T-cell (primary cell): ENCODE measurements around the gene TTLL8. TPM values are rescaled to one million over a fixed set of nuclear protein-coding genes. Genes with fewer than 3 reads are reported as not detected.

Experiments
- ATAC-seq, 4 experiments: fragments of 200-7000 bp in 3 of 4; fragments of 150-1000 bp in 1 of 4; cut with Tn5 transposase; replicated peaks in 1 of 4; 1 replicate in 3 of 4; 2 replicates in 1 of 4; pipeline ENCODE4 v1.10.0; 2021; ENCODE audit warnings: moderate library complexity in 3 of 4, mild to moderate bottlenecking in 2 of 4, moderate number of reproducible peaks in 1 of 4
- CTCF ChIA-PET, 2 donors: fragments of 300-600 bp; sonication (Branson Sonifier 250); formaldehyde crosslinking; loops; one replicate each; lab custom pipeline; 2022; ENCODE audit warnings: antibody characterized with exemption in 2 of 2; lab: Charles Lee
- POLR2A ChIA-PET, 2 donors: fragments of 300-600 bp; sonication (Branson Sonifier 250); formaldehyde crosslinking; loops; one replicate each; lab custom pipeline; 2022; ENCODE audit warnings: antibody characterized with exemption in 2 of 2; lab: Charles Lee
- DNase-seq, 35 experiments: peaks; one replicate each; pipeline versions ENCODE4 v3.0.0 to v3.0.0-alpha.2; 2013 to 2023
- H3K27ac ChIP-seq: one replicate; pipeline ENCODE4 v1.5.1; 2013; ENCODE audit warnings: low read length
- H3K27me3 ChIP-seq, 2 experiments: replicated peaks in 1 of 2; 1 replicate in 1 of 2; 2 replicates in 1 of 2; pipeline versions ENCODE4 v1.6.1 to v1.7.0; 2013; ENCODE audit warnings: low read length in 1 of 2, mixed read lengths in 1 of 2; ENCODE audit not compliant: control insufficient read depth in 2 of 2, insufficient read depth in 2 of 2; ENCODE audit errors: extremely low read depth in 1 of 2
- H3K36me3 ChIP-seq, 2 donors: 1 replicate in 1 of 2; 2 replicates in 1 of 2; pipeline versions ENCODE4 v1.6.1 to v1.7.0; 2013; ENCODE audit warnings: low read length in 1 of 2; ENCODE audit not compliant: control insufficient read depth in 2 of 2, insufficient read depth in 1 of 2; ENCODE audit errors: extremely low read depth in 1 of 2
- H3K4me1 ChIP-seq, 2 experiments: 1 replicate in 1 of 2; 2 replicates in 1 of 2; pipeline versions ENCODE4 v1.6.1 to v1.7.0; 2013; ENCODE audit warnings: low read length in 2 of 2, mixed read lengths in 1 of 2; ENCODE audit not compliant: insufficient read depth in 2 of 2, control insufficient read depth in 1 of 2; ENCODE audit errors: extremely low read depth in 1 of 2
- H3K4me3 ChIP-seq, 2 donors: 1 replicate in 1 of 2; 2 replicates in 1 of 2; pipeline versions ENCODE4 v1.5.1 to v1.7.0; 2013; ENCODE audit warnings: mild to moderate bottlenecking in 2 of 2, low read length in 1 of 2, moderate library complexity in 1 of 2; ENCODE audit not compliant: control insufficient read depth in 1 of 2; ENCODE audit errors: extremely low read depth in 1 of 2
- H3K9me3 ChIP-seq: 2 replicates; pipeline ENCODE4 v1.7.0; 2013
- H3K27ac Mint-ChIP-seq, 2 donors: one replicate each; pipeline ENCODE4 v1.8.0; 2020 to 2021; ENCODE audit warnings: mild to moderate bottlenecking in 2 of 2, mixed read lengths in 2 of 2
- H3K27me3 Mint-ChIP-seq, 2 donors: one replicate each; pipeline ENCODE4 v1.8.0; 2021 to 2022; ENCODE audit warnings: mixed read lengths in 2 of 2
- H3K36me3 Mint-ChIP-seq: one replicate; pipeline ENCODE4 v1.8.0; 2021; ENCODE audit warnings: mixed read lengths
- H3K4me1 Mint-ChIP-seq, 3 donors: one replicate each; pipeline ENCODE4 v1.8.0; 2020 to 2022; ENCODE audit warnings: mixed read lengths in 3 of 3, mild to moderate bottlenecking in 1 of 3
- H3K4me3 Mint-ChIP-seq, 3 donors: one replicate each; pipeline ENCODE4 v1.8.0; 2020 to 2022; ENCODE audit warnings: mild to moderate bottlenecking in 3 of 3, mixed read lengths in 3 of 3, moderate library complexity in 3 of 3
- H3K9me3 Mint-ChIP-seq, 3 donors: one replicate each; pipeline ENCODE4 v1.8.0; 2020 to 2022; ENCODE audit warnings: mixed read lengths in 3 of 3
- WGBS: methylation state at CpG from one replicate; pipeline ENCODE4 v1.1.5; 2013; ENCODE audit warnings: missing lambda C conversion rate; ENCODE audit not compliant: insufficient coverage; 5-methylcytosine and 5-hydroxymethylcytosine counted together
- total RNA-seq, 35 experiments: library from RNA in 6 of 35; stranded (reverse) in 6 of 35; fragments of 120-200 nt in 1 of 35; gene quantifications; one replicate each; pipeline versions ENCODE4 v1.2.1 to v1.2.4 and lab custom pipeline; 2013 to 2026

Gene TTLL8
- total RNA-seq, 5 donors from 2014 or later (not counting 1 experiment from before 2014, with no cell fraction given): not detected

- 94% methylated on average over 20 of the region's 29 CpGs for WGBS
- Histone ChIP-seq H3K4me3 (no peak within 1 kb of the TSS), H3K9me3 (no peaks in the 10 kb centered on the region), H3K36me3 (no peaks in the 10 kb centered on the region), H3K27ac (peak within 1 kb of the TSS; percentile 41), H3K4me1 (peaks cover 2 to 63% of the 10 kb centered on the region in 2 experiments), H3K27me3 (peaks cover 0 to 78% of the 10 kb centered on the region in 2 experiments)
- ChIA-PET POLR2A (no interaction called here), CTCF (no interaction called here)
- DNase-seq: no peak
- no peak for ATAC-seq
- Mint-ChIP-seq H3K36me3 (no peaks in the 10 kb centered on the region), H3K27me3 (peaks cover 11 to 30% of the 10 kb centered on the region in 2 donors), H3K27ac (peak within 1 kb of the TSS in 1 of 2 donors; percentile 76), H3K9me3 (no peaks in the 10 kb centered on the region), H3K4me1 (peaks cover 12 to 28% (median 19%) of the 10 kb centered on the region in 3 donors), H3K4me3 (peak within 1 kb of the TSS; percentile 46 to 69 (median 49))
Observed at GRCh38 chr22:50012211-50013181, 45.6 kb downstream of the TTLL8 start, which contains the start of gene IL17REL. IL17REL (minus strand) TSS chr22:50012765; CDS start chr22:50012646, 119 bp downstream.

DNA sequence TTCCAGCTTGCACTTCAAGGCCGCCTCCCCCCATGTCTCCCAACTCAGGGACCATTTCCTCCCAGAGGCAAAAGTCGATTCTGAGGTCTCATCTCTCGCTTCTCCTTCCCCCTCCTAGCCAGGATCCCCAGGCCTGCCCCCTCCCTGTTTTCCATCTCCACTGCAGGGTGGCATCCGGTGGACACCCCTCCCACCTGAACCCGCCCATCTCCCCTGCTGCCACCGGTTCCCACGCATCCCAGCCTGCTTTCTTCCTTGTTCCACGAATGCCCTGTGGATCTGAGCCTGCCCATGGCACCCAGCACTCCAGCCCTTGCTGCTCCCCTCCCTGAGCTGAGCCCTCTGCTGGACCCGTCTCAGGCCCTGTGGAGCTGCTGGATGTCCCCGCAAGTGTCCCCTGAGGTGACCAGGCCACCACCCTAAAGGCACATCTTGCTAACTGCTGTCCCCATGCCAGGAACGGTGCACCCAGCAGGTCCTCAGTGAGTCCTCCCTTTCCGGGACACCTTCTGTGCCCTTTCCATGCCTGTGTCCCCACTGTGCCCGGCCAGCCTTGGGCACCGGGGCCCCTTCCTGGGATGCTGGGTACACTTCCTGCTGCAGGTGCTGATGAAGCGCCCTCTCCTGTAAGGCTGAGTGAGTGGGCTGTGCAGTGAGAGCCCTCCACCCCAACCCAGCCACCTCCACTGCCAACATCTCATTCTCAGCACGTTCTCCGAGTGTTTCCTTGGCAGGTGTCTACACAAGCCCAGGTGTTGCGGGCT lies 46.5 kb downstream of the TTLL8 start:
- peaks cover 11 to 30% of the 10 kb centered on the region in 2 donors for H3K27me3 Mint-ChIP-seq

DNA sequence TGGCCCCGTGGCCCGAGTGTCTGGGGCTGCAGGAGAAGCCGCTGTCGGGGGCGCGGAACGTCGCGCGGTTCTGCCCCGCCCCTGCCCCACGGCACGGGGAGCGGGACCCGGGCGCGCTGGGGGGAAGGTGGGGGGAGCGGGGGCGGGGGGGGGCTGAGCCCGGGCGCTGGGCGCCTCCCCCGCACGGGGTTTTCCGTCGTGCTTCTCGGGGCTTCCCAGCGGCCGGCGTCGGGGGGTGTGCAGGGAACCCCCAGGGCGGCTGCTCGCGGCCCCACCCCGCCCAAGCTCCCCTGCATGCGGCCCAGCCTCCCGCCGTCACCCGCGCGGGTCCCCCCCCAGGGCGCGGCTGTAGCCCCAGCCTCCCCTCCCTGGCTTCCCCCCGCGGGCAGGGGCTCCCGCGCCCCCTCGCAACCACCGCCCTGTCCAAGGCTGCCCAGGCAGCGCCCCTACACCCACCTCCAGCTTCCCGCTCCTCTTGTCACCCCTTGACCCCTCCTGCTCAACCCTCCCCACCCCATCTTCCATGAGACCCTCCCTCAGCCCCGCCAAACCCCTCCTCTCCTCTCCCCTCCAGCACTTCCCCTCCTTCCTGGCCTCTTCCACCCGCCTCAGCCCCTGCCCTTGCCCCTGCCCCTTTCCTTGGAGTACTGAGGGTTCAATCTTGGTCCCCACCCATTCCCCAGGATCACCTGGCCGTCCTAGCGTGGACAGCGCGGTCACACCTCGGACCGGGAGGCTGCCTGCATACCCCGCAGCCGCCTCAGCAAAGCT lies 47.2 kb downstream of the TTLL8 start:
- CTCF ChIA-PET: no interaction called here

More for the DNA sequence above, 46.5 kb downstream of the TTLL8 start:
- H3K27me3 ChIP-seq: peaks cover 0 to 73% of the 10 kb centered on the region in 2 experiments
- no peaks in the 10 kb centered on the region for H3K9me3 ChIP-seq
- H3K4me3 ChIP-seq: no peak overlapping the region
- ChIA-PET POLR2A (no interaction called here), CTCF (no interaction called here)
- Mint-ChIP-seq H3K36me3 (no peaks in the 10 kb centered on the region), H3K27ac (peak overlapping the region in 1 of 2 donors; percentile 76), H3K4me3 (peak overlapping the region; percentile 46 to 69 (median 53)), H3K9me3 (no peaks in the 10 kb centered on the region), H3K4me1 (peaks cover 10 to 28% (median 11%) of the 10 kb centered on the region in 3 donors)
- WGBS: 67% methylated on average over 16 of the region's 18 CpGs
- H3K4me1 ChIP-seq: peaks cover 2 to 54% of the 10 kb centered on the region in 2 experiments
- no peak for ATAC-seq
- peak overlapping the region; percentile 41 for H3K27ac ChIP-seq
- DNase-seq: no peak
- no peaks in the 10 kb centered on the region for H3K36me3 ChIP-seq

GRCh38 chr22:50009765-50010675 lies 48.1 kb downstream of the TTLL8 start:
- H3K4me3 Mint-ChIP-seq: peak overlapping the region; percentile 6 to 69 (median 28)
- peak in 1 of 35 experiments; percentile 23 for DNase-seq

More for the DNA sequence above, 47.2 kb downstream of the TTLL8 start:
- H3K4me3 ChIP-seq: no peak overlapping the region
- no peaks in the 10 kb centered on the region for H3K36me3 ChIP-seq
- H3K9me3 ChIP-seq: no peaks in the 10 kb centered on the region
- ATAC-seq: peak; percentile 55 to 93 (median 56)
- no peaks in the 10 kb centered on the region for H3K9me3 Mint-ChIP-seq
- peak in 31 of 35 experiments; percentile 49 to 88 (median 68) for DNase-seq
- peak overlapping the region; percentile 46 to 69 (median 53) for H3K4me3 Mint-ChIP-seq
- H3K4me1 Mint-ChIP-seq: peaks cover 10 to 26% (median 10%) of the 10 kb centered on the region in 3 donors
- peaks cover 0 to 67% of the 10 kb centered on the region in 2 experiments for H3K27me3 ChIP-seq
- peaks cover 2 to 46% of the 10 kb centered on the region in 2 experiments for H3K4me1 ChIP-seq
- H3K27ac ChIP-seq: peak overlapping the region; percentile 41
- no peak overlapping the region for H3K27ac Mint-ChIP-seq
- POLR2A ChIA-PET: no interaction called here
- peaks cover 11 to 30% of the 10 kb centered on the region in 2 donors for H3K27me3 Mint-ChIP-seq
- no peaks in the 10 kb centered on the region for H3K36me3 Mint-ChIP-seq
- WGBS: 8% methylated on average over 33 of the region's 61 CpGs

DNA sequence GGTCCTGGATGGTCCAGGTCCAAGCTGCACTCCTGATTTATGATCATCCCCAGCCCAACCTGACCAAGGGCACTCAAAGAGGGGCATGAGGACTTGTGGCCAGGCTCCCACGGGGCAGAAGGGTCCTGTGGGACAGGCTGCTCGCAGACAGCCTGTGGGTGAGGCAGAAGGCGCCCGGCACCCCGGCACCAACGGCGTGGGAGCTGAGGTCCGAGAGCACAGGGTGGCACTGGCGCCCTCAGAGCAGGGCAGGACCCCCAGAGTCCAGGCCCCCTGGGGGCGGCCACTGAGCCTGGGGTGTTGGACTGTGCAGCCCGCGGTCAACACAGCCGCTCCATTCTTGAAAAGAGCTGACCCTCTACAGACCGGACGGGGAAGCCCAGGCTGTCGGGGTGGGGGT lies 48.8 kb downstream of the TTLL8 start:
- Histone ChIP-seq H3K4me1 (peaks cover 2 to 34% of the 10 kb centered on the region in 2 experiments), H3K9me3 (no peaks in the 10 kb centered on the region), H3K27me3 (peaks cover 0 to 57% of the 10 kb centered on the region in 2 experiments), H3K4me3 (no peak overlapping the region), H3K27ac (no peak overlapping the region), H3K36me3 (no peaks in the 10 kb centered on the region)
- H3K9me3 Mint-ChIP-seq: no peaks in the 10 kb centered on the region
- H3K4me1 Mint-ChIP-seq: peaks cover 10 to 25% (median 10%) of the 10 kb centered on the region in 3 donors
- DNase-seq (no peak), ATAC-seq (no peak)
- H3K4me3 Mint-ChIP-seq: no peak overlapping the region
- CTCF ChIA-PET: no interaction called here
- WGBS: 95% methylated on average over 9 of the region's 16 CpGs
- no peak overlapping the region for H3K27ac Mint-ChIP-seq
- H3K36me3 Mint-ChIP-seq: no peaks in the 10 kb centered on the region
- H3K27me3 Mint-ChIP-seq: peaks cover 11 to 30% of the 10 kb centered on the region in 2 donors
- POLR2A ChIA-PET: no interaction called here

More at GRCh38 chr22:50009765-50010675, 48.1 kb downstream of the TTLL8 start:
- Histone ChIP-seq H3K27ac (no peak overlapping the region), H3K36me3 (no peaks in the 10 kb centered on the region), H3K27me3 (peaks cover 0 to 62% of the 10 kb centered on the region in 2 experiments), H3K4me1 (peaks cover 2 to 41% of the 10 kb centered on the region in 2 experiments), H3K9me3 (no peaks in the 10 kb centered on the region), H3K4me3 (no peak overlapping the region)
- peaks cover 11 to 30% of the 10 kb centered on the region in 2 donors for H3K27me3 Mint-ChIP-seq
- no peaks in the 10 kb centered on the region for H3K9me3 Mint-ChIP-seq
- no peak for ATAC-seq
- no peak overlapping the region for H3K27ac Mint-ChIP-seq
- peaks cover 10 to 25% (median 10%) of the 10 kb centered on the region in 3 donors for H3K4me1 Mint-ChIP-seq
- ChIA-PET POLR2A (no interaction called here), CTCF (no interaction called here)
- WGBS: 73% methylated on average over 43 of the region's 46 CpGs
- H3K36me3 Mint-ChIP-seq: no peaks in the 10 kb centered on the region
